ENCODE results near the gene WDR45. TPM values are rescaled to one million over a fixed set of nuclear protein-coding genes. Genes with fewer than 3 reads are reported as not detected.

Gene WDR45
- polyA plus RNA-seq, 1 donor (not counting 4 experiments of a cell fraction or from before 2014, with no cell fraction given) = 43.1 TPM

DNA sequence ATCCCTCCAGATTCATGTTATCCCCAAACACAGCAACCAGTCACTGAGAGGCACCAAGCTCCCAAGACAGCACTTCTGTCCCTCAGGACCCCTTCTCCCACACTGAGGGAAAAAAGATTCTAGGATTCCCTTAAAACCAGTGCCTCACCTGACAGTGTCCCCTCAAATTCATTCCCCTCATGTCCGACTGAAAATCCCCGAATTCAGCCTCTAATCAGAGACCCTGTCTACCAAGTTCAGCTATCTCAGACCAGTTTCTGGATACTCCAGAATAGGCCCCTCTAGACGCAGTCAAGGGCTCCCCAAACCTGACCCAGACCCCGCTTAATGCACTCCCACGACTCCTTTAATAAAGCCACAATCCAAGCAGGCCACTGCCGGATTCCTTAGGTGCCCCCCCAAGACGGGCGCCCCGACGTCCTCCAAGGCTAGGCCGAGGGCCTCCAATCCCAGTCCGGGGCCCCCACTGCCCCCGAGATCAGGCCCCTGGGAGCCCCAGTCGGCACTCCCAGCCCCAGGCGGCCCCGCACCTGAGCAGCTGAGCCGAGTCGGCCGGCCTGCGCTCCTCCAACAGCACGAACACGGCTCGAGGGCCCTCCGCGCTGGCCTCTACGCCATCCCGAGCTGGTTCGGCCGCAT, 37.0 kb downstream of the WDR45 start:
- Histone ChIP-seq H4K20me1 (ENCODE audit: control insufficient read depth, extremely low read depth, insufficient read depth, low read length) (no peaks in the 10 kb centered on the region), H3K79me2 (ENCODE audit: control insufficient read depth, insufficient read depth, low read length) (peaks cover 27% of the 10 kb centered on the region), H3K27me3 (ENCODE audit: control insufficient read depth, extremely low read depth, insufficient read depth, low read length) (no peaks in the 10 kb centered on the region), H3K4me2 (ENCODE audit: control insufficient read depth, extremely low read depth, insufficient read depth, low read depth, low read length) (peak overlapping the region; percentile 77), H3K9me1 (ENCODE audit: control insufficient read depth, extremely low read depth, insufficient read depth, low read length) (no peaks in the 10 kb centered on the region), H2AFZ (ENCODE audit: control insufficient read depth, low read length) (no peak overlapping the region), H3K4me3 (ENCODE audit: control insufficient read depth in 2 of 3, extremely low read depth in 1 of 3, insufficient read depth in 2 of 3, low read depth in 1 of 3, low read length in 3 of 3) (peak overlapping the region; percentile 63 to 83 (median 64)), H3K27ac (ENCODE audit: control insufficient read depth, insufficient read depth, low read length) (peak overlapping the region; percentile 92), H3K4me1 (ENCODE audit: control insufficient read depth, extremely low read depth, insufficient read depth, low read length) (peaks cover 20% of the 10 kb centered on the region), H3K9me3 (ENCODE audit: control insufficient read depth, low read depth, low read length) (no peaks in the 10 kb centered on the region), H3K9ac (ENCODE audit: control insufficient read depth, extremely low read depth, insufficient read depth, low read length) (peak overlapping the region; percentile 91), H3K36me3 (ENCODE audit: control insufficient read depth in 2 of 2, extremely low read depth in 1 of 2, insufficient read depth in 2 of 2, low read length in 2 of 2) (peaks cover 3 to 23% of the 10 kb centered on the region in 2 experiments)
- no peak for TF ChIP-seq EZH2 (IDR thresholded peaks at IDR 0.05; ENCODE audit: low read length)
- TF ChIP-seq, protein P1, sequence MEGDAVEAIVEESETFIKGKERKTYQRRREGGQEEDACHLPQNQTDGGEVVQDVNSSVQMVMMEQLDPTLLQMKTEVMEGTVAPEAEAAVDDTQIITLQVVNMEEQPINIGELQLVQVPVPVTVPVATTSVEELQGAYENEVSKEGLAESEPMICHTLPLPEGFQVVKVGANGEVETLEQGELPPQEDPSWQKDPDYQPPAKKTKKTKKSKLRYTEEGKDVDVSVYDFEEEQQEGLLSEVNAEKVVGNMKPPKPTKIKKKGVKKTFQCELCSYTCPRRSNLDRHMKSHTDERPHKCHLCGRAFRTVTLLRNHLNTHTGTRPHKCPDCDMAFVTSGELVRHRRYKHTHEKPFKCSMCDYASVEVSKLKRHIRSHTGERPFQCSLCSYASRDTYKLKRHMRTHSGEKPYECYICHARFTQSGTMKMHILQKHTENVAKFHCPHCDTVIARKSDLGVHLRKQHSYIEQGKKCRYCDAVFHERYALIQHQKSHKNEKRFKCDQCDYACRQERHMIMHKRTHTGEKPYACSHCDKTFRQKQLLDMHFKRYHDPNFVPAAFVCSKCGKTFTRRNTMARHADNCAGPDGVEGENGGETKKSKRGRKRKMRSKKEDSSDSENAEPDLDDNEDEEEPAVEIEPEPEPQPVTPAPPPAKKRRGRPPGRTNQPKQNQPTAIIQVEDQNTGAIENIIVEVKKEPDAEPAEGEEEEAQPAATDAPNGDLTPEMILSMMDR (optimal IDR thresholded peaks at IDR 0.05 in 1 of 3, IDR thresholded peaks at IDR 0.05 in 1 of 3, conservative IDR thresholded peaks at IDR 0.05 in 1 of 3; ENCODE audit: extremely low read depth in 1 of 3, insufficient read depth in 2 of 3, low read length in 3 of 3) = no peak
- dilution Hi-C loops (cut with MboI; ENCODE audit: extremely low pct_ligation_motif_present, low sequenced_read_pairs) = no loop called here
- DNase-seq (ENCODE audit: low read depth, low spot score) = no peak
- FAIRE-seq = no peak

DNA sequence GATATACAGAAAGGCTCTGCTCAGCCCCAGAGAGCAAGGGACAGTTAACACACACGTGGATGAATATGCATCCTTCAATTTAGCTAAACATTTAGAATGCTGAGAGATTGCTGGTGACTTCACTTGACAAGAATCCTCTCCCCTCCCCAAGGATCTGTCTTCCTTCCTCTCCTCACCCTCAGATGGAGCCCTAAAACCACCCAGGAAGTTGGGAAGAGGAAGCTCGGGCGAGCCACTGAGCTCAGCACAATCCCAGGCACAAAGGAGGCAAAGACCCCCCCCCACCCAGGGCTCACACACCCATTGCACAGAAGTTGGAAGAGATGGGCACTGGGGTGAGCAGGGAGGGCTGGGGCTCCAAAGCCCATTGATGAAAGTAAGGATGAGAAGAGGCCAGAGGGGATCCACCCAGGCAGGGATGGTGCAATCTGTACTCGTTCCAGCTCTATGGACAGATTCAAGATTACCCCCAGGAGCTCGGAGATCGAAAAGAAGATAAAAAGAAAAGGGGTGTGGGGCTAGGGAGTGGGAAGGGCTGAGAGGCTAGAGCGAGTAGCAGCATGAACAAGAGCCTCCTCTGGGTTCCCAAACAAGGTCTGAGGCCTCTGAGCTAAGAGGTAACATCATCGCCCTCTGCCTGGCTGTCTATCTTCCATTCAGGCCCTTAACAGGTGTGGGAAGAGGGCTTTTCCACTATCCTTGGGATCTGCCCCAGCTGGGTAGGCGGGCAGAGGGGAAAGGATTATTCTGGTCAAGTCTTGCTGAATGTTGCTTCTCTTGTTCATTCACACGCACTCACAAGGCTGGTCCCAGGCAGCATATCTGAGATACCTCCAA, 37.7 kb downstream of the WDR45 start:
- H4K20me1 ChIP-seq (ENCODE audit: control insufficient read depth, extremely low read depth, insufficient read depth, low read length) = no peaks in the 10 kb centered on the region
- H3K9me1 ChIP-seq (ENCODE audit: control insufficient read depth, extremely low read depth, insufficient read depth, low read length) = no peaks in the 10 kb centered on the region
- H2AFZ ChIP-seq (ENCODE audit: control insufficient read depth, low read length) = no peak overlapping the region
- peaks cover 4 to 26% of the 10 kb centered on the region in 2 experiments for H3K36me3 ChIP-seq (ENCODE audit: control insufficient read depth in 2 of 2, extremely low read depth in 1 of 2, insufficient read depth in 2 of 2, low read length in 2 of 2)
- H3K4me2 ChIP-seq (ENCODE audit: control insufficient read depth, extremely low read depth, insufficient read depth, low read depth, low read length) = peak overlapping the region; percentile 77
- H3K4me3 ChIP-seq (ENCODE audit: control insufficient read depth in 2 of 3, extremely low read depth in 1 of 3, insufficient read depth in 2 of 3, low read depth in 1 of 3, low read length in 3 of 3) = peak overlapping the region; percentile 63 to 83 (median 64)
- peak overlapping the region; percentile 92 for H3K27ac ChIP-seq (ENCODE audit: control insufficient read depth, insufficient read depth, low read length)
- no peak for TF ChIP-seq EZH2 (IDR thresholded peaks at IDR 0.05; ENCODE audit: low read length)
- TF ChIP-seq, protein P1 (optimal IDR thresholded peaks at IDR 0.05 in 1 of 3, IDR thresholded peaks at IDR 0.05 in 1 of 3, conservative IDR thresholded peaks at IDR 0.05 in 1 of 3; ENCODE audit: extremely low read depth in 1 of 3, insufficient read depth in 2 of 3, low read length in 3 of 3) = no peak
- dilution Hi-C loops (cut with MboI; ENCODE audit: extremely low pct_ligation_motif_present, low sequenced_read_pairs) = no loop called here
- H3K27me3 ChIP-seq (ENCODE audit: control insufficient read depth, extremely low read depth, insufficient read depth, low read length) = no peaks in the 10 kb centered on the region
- peak overlapping the region; percentile 91 for H3K9ac ChIP-seq (ENCODE audit: control insufficient read depth, extremely low read depth, insufficient read depth, low read length)
- no peaks in the 10 kb centered on the region for H3K9me3 ChIP-seq (ENCODE audit: control insufficient read depth, low read depth, low read length)
- FAIRE-seq (peak; percentile 62), DNase-seq (ENCODE audit: low read depth, low spot score) (no peak)
- H3K4me1 ChIP-seq (ENCODE audit: control insufficient read depth, extremely low read depth, insufficient read depth, low read length) = peaks cover 20% of the 10 kb centered on the region
- peaks cover 27% of the 10 kb centered on the region for H3K79me2 ChIP-seq (ENCODE audit: control insufficient read depth, insufficient read depth, low read length)
